Karpas-422 (cell line): ENCODE data around the gene RBMS1. TPM values are rescaled to one million over a fixed set of nuclear protein-coding genes. Genes with fewer than 3 reads are reported as not detected.

Experiments used
- DNase-seq: peaks from one replicate; pipeline ENCODE4 v3.0.0-alpha.2; 2015
- H2AFZ ChIP-seq: fragments of 200-600 bp; sonication (generic); 2 replicates; pipeline ENCODE4 v1.6.1; 2014; ENCODE audit warnings: antibody characterized with exemption, low read length, mixed read lengths
- H3K27ac ChIP-seq: fragments of 200-600 bp; sonication (generic); 2 replicates; pipeline ENCODE4 v1.5.1; 2014; ENCODE audit warnings: mild to moderate bottlenecking, low read length, moderate library complexity
- H3K27me3 ChIP-seq: fragments of 200-600 bp; sonication (generic); 2 replicates; pipeline ENCODE4 v1.6.1; 2014; ENCODE audit warnings: low read length, mixed read lengths
- H3K36me3 ChIP-seq: fragments of 200-600 bp; sonication (generic); 2 replicates; pipeline ENCODE4 v1.6.1; 2014; ENCODE audit warnings: low read length, mixed read lengths; ENCODE audit not compliant: insufficient read depth
- H3K4me1 ChIP-seq: fragments of 200-600 bp; sonication (generic); 2 replicates; pipeline ENCODE4 v1.6.1; 2014; ENCODE audit warnings: mild to moderate bottlenecking, low read length, mixed read lengths
- H3K4me2 ChIP-seq: fragments of 200-600 bp; sonication (generic); 2 replicates; pipeline ENCODE4 v1.6.1; 2014; ENCODE audit warnings: low read length, low read depth, mild to moderate bottlenecking; ENCODE audit not compliant: poor library complexity, severe bottlenecking
- H3K4me3 ChIP-seq: fragments of 200-600 bp; sonication (generic); 2 replicates; pipeline ENCODE4 v1.5.1; 2014; ENCODE audit warnings: mild to moderate bottlenecking, antibody characterized with exemption, low read length, mixed read lengths
- H3K79me2 ChIP-seq: fragments of 200-600 bp; sonication (generic); 2 replicates; pipeline ENCODE4 v1.6.1; 2014; ENCODE audit warnings: mild to moderate bottlenecking, low read length, mixed read lengths
- H3K9ac ChIP-seq: fragments of 200-600 bp; sonication (generic); 2 replicates; pipeline ENCODE4 v1.6.0; 2014; ENCODE audit warnings: low read length
- H3K9me2 ChIP-seq: fragments of 200-600 bp; sonication (generic), shearing (Covaris generic); replicated peaks from 2 replicates; pipeline ENCODE4 v1.6.0; 2014; ENCODE audit warnings: mild to moderate bottlenecking, low read length, moderate library complexity; ENCODE audit not compliant: insufficient read depth
- H3K9me3 ChIP-seq: fragments of 300-700, 200-600 bp; sonication (generic); 2 replicates; pipeline ENCODE4 v1.6.1; 2014; ENCODE audit warnings: low read length, mixed read lengths
- H4K20me1 ChIP-seq: fragments of 200-600 bp; sonication (generic); 2 replicates; pipeline ENCODE4 v1.6.1; 2014; ENCODE audit warnings: mild to moderate bottlenecking, antibody characterized with exemption, low read length, low read depth; ENCODE audit not compliant: insufficient read depth
- total RNA-seq: library from RNA; depleted of rRNA; stranded (reverse); fragments of >200 nt; shearing (Covaris generic); gene quantifications from 2 replicates; pipeline ENCODE4 v1.2.3, GENCODE V29; 2014; ENCODE audit warnings: low replicate concordance

Gene RBMS1
- total RNA-seq, 1 experiment from 2014 or later: not detected

GRCh38 chr2:160389875-160390274 lies 103.7 kb downstream of the RBMS1 start:
- Histone ChIP-seq H3K4me3 (no peak overlapping the region), H3K36me3 (no peaks in the 10 kb centered on the region), H3K27ac (no peak overlapping the region), H3K9ac (no peak overlapping the region), H3K9me2 (no peaks in the 10 kb centered on the region), H2AFZ (no peak overlapping the region), H3K79me2 (no peaks in the 10 kb centered on the region), H3K4me2 (no peak overlapping the region), H3K9me3 (no peaks in the 10 kb centered on the region), H3K4me1 (peaks cover 8% of the 10 kb centered on the region), H3K27me3 (no peaks in the 10 kb centered on the region), H4K20me1 (no peaks in the 10 kb centered on the region)
- no peak for DNase-seq

- Histone ChIP-seq H3K27me3 (no peaks in the 10 kb centered on the region), H3K4me1 (no peaks in the 10 kb centered on the region), H3K9me2 (no peaks in the 10 kb centered on the region), H2AFZ (no peak overlapping the region), H4K20me1 (no peaks in the 10 kb centered on the region), H3K4me3 (no peak overlapping the region), H3K9me3 (no peaks in the 10 kb centered on the region), H3K79me2 (no peaks in the 10 kb centered on the region), H3K4me2 (no peak overlapping the region), H3K27ac (no peak overlapping the region), H3K9ac (no peak overlapping the region), H3K36me3 (no peaks in the 10 kb centered on the region)
- DNase-seq: no peak
Observed at GRCh38 chr2:160388464-160389263, 104.9 kb downstream of the RBMS1 start.

- no peaks in the 10 kb centered on the region for H3K9me2 ChIP-seq
- H4K20me1 ChIP-seq: no peaks in the 10 kb centered on the region
- no peak overlapping the region for H3K27ac ChIP-seq
Observed at GRCh38 chr2:160387558-160388262, 105.9 kb downstream of the RBMS1 start.

GRCh38 chr2:160384791-160385190 lies 108.8 kb downstream of the RBMS1 start:
- no peaks in the 10 kb centered on the region for H3K4me1 ChIP-seq
- H3K4me3 ChIP-seq: no peak overlapping the region
- no peaks in the 10 kb centered on the region for H3K9me2 ChIP-seq
- H3K9ac ChIP-seq: no peak overlapping the region
- H4K20me1 ChIP-seq: no peaks in the 10 kb centered on the region
- no peaks in the 10 kb centered on the region for H3K79me2 ChIP-seq
- H3K27me3 ChIP-seq: 0 out of 2 replicates have a peak, but pooled peaks cover 3% of the 10 kb centered on the region
- no peaks in the 10 kb centered on the region for H3K9me3 ChIP-seq
- DNase-seq: no peak
- no peaks in the 10 kb centered on the region for H3K36me3 ChIP-seq
- H3K27ac ChIP-seq: no peak overlapping the region
- no peak overlapping the region for H2AFZ ChIP-seq
- no peak overlapping the region for H3K4me2 ChIP-seq

More at GRCh38 chr2:160387558-160388262, 105.9 kb downstream of the RBMS1 start:
- no peak overlapping the region for H3K9ac ChIP-seq
- H3K4me3 ChIP-seq: no peak overlapping the region
- H3K36me3 ChIP-seq: no peaks in the 10 kb centered on the region
- no peak overlapping the region for H3K4me2 ChIP-seq
- H3K79me2 ChIP-seq: no peaks in the 10 kb centered on the region
- H3K9me3 ChIP-seq: no peaks in the 10 kb centered on the region
- no peaks in the 10 kb centered on the region for H3K4me1 ChIP-seq
- H2AFZ ChIP-seq: no peak overlapping the region
- no peaks in the 10 kb centered on the region for H3K27me3 ChIP-seq
- DNase-seq: no peak

GRCh38 chr2:160381425-160381951 lies 112.1 kb downstream of the RBMS1 start:
- Histone ChIP-seq H3K36me3 (no peaks in the 10 kb centered on the region), H4K20me1 (no peaks in the 10 kb centered on the region), H3K79me2 (no peaks in the 10 kb centered on the region), H3K27me3 (0 out of 2 replicates have a peak, but pooled peaks cover 3% of the 10 kb centered on the region), H3K27ac (no peak overlapping the region), H3K4me3 (no peak overlapping the region), H3K9me3 (no peaks in the 10 kb centered on the region), H3K4me1 (no peaks in the 10 kb centered on the region), H3K4me2 (no peak overlapping the region), H3K9ac (no peak overlapping the region), H3K9me2 (no peaks in the 10 kb centered on the region), H2AFZ (no peak overlapping the region)
- DNase-seq: no peak

GRCh38 chr2:160380611-160381010 lies 113.0 kb downstream of the RBMS1 start:
- DNase-seq: no peak
- Histone ChIP-seq H4K20me1 (no peaks in the 10 kb centered on the region), H2AFZ (no peak overlapping the region), H3K36me3 (no peaks in the 10 kb centered on the region), H3K9me2 (no peaks in the 10 kb centered on the region), H3K4me1 (no peaks in the 10 kb centered on the region), H3K9ac (no peak overlapping the region), H3K4me3 (no peak overlapping the region), H3K27me3 (0 out of 2 replicates have a peak, but pooled peaks cover 3% of the 10 kb centered on the region), H3K79me2 (no peaks in the 10 kb centered on the region), H3K4me2 (no peak overlapping the region), H3K9me3 (no peaks in the 10 kb centered on the region), H3K27ac (no peak overlapping the region)

- no peak overlapping the region for H2AFZ ChIP-seq
- H3K9ac ChIP-seq: no peak overlapping the region
- no peaks in the 10 kb centered on the region for H4K20me1 ChIP-seq
- H3K4me1 ChIP-seq: no peaks in the 10 kb centered on the region
- no peak overlapping the region for H3K4me2 ChIP-seq
- no peaks in the 10 kb centered on the region for H3K9me2 ChIP-seq
- H3K27me3 ChIP-seq: 0 out of 2 replicates have a peak, but pooled peaks cover 3% of the 10 kb centered on the region
- no peaks in the 10 kb centered on the region for H3K79me2 ChIP-seq
- H3K9me3 ChIP-seq: no peaks in the 10 kb centered on the region
- no peak for DNase-seq
- no peak overlapping the region for H3K4me3 ChIP-seq
- no peak overlapping the region for H3K27ac ChIP-seq
- H3K36me3 ChIP-seq: no peaks in the 10 kb centered on the region
Observed at GRCh38 chr2:160380000-160380570, 113.5 kb downstream of the RBMS1 start.

GRCh38 chr2:160379399-160379798 lies 114.2 kb downstream of the RBMS1 start:
- H3K9ac ChIP-seq: no peak overlapping the region
- H3K27me3 ChIP-seq: 0 out of 2 replicates have a peak, but pooled peaks cover 3% of the 10 kb centered on the region
- no peak overlapping the region for H3K4me3 ChIP-seq
- no peaks in the 10 kb centered on the region for H3K79me2 ChIP-seq
- no peak overlapping the region for H3K27ac ChIP-seq
- DNase-seq: no peak
- no peaks in the 10 kb centered on the region for H3K9me3 ChIP-seq
- no peaks in the 10 kb centered on the region for H3K4me1 ChIP-seq
- no peak overlapping the region for H3K4me2 ChIP-seq
- no peak overlapping the region for H2AFZ ChIP-seq
- H3K36me3 ChIP-seq: no peaks in the 10 kb centered on the region
- H4K20me1 ChIP-seq: no peaks in the 10 kb centered on the region
- H3K9me2 ChIP-seq: no peaks in the 10 kb centered on the region
